ENCODE data around the gene BEX3. TPM values are rescaled to one million over a fixed set of nuclear protein-coding genes. Genes with fewer than 3 reads are reported as not detected.
"Not testable (repeated sequence)": the region's sequence is repeated elsewhere in the genome, so short reads cannot be mapped to it uniquely, and the experiment has no call there.

Gene BEX3
- total RNA-seq, 2 donors from 2014 or later, result 33.7 to 44.9 TPM

DNA sequence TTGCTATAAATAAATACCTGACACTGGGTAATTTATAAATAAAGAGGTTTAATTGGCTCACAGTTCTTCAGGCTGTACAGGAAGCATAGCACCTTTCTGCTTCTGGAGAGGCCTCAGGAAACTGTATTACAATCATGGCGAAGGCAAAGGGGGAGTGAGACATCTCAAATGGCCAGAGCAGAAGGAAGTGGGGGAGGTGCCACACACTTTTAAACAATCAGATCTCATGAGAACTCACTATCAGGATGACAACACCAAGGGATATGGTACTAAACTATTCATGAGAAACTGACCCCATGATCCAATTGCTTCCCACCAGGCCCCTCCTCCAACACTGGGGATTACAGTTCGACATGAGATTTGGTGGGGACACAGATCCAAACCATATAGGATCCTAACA, 31.7 kb upstream of the BEX3 start:
- TF ChIP-seq, protein P1, sequence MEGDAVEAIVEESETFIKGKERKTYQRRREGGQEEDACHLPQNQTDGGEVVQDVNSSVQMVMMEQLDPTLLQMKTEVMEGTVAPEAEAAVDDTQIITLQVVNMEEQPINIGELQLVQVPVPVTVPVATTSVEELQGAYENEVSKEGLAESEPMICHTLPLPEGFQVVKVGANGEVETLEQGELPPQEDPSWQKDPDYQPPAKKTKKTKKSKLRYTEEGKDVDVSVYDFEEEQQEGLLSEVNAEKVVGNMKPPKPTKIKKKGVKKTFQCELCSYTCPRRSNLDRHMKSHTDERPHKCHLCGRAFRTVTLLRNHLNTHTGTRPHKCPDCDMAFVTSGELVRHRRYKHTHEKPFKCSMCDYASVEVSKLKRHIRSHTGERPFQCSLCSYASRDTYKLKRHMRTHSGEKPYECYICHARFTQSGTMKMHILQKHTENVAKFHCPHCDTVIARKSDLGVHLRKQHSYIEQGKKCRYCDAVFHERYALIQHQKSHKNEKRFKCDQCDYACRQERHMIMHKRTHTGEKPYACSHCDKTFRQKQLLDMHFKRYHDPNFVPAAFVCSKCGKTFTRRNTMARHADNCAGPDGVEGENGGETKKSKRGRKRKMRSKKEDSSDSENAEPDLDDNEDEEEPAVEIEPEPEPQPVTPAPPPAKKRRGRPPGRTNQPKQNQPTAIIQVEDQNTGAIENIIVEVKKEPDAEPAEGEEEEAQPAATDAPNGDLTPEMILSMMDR (IDR thresholded peaks at IDR 0.05), result no peak
- Histone ChIP-seq H3K9ac (ENCODE audit: low read depth in 2 of 2, low read length in 2 of 2) (no peak overlapping the region), H3K27me3 (no peaks in the 10 kb centered on the region), H3K4me3 (no peak overlapping the region), H3K9me3 (no peaks in the 10 kb centered on the region), H3K36me3 (no peaks in the 10 kb centered on the region), H3K27ac (no peak overlapping the region), H3K4me1 (no peaks in the 10 kb centered on the region)
- no peak for DNase-seq
- intact Hi-C loops (cut with DNase I), result loop anchor here (5.0 kb wide), 1 partner anchor 118 kb away; no protein-coding TSS in a partner anchor

- no peaks in the 10 kb centered on the region for H3K9me3 ChIP-seq
- DNase-seq, result no peak
Observed at GRCh38 chrX:103347682-103348397, 28.5 kb upstream of the BEX3 start.

DNA sequence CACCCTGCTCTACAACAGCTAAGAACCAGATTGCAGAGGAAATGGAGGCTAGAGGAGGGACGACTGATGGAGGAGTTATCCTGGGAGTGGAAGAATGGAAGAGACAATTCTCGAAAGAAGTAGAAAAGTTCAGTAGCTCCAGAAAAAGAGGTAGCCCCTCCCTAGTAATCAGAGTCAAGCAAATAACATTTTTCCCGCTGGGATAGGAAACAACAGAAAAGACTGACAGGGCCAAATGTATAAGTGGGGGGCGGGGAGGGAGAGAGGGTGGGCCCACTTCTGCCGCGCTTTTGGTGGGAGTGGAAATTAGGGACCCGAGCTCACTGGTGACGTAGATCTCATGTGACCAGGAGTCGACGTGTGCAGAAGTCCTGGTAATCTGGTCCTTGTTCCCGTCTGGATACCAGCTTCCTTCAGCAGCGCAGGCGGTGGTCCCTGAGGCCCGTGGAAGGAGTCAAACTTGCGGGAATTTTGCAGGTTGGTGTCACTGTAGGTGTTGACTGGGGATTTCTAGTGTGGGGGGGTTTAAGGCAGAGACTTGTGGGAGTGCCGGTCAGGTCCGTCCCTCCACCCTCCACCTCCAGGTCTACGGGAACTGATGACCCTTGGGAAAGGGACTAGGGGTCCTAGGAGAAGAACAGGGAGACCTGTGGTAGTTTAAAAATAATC, 20.1 kb upstream of the BEX3 start, which contains the start of gene TCEAL9:
TSS of gene TCEAL9 (plus strand) at position 377 of the 669 bp plus-strand sequence. CDS start 1,179 bp downstream, outside the sequence.
- intact Hi-C loops (cut with DNase I), result no loop called here
- no peaks in the 10 kb centered on the region for H3K9me3 ChIP-seq
- TF ChIP-seq, protein P1 (IDR thresholded peaks at IDR 0.05), result no peak
- H3K27ac ChIP-seq, result peak within 1 kb of the TSS; percentile 77
- H3K4me1 ChIP-seq, result no peaks in the 10 kb centered on the region
- peak within 1 kb of the TSS; percentile 47 for H3K4me3 ChIP-seq
- peak within 1 kb of the TSS; percentile 86 to 87 for H3K9ac ChIP-seq (ENCODE audit: low read depth in 2 of 2, low read length in 2 of 2)
- no peaks in the 10 kb centered on the region for H3K27me3 ChIP-seq
- H3K36me3 ChIP-seq, result no peaks in the 10 kb centered on the region
- DNase-seq, result peak; percentile 64

More at GRCh38 chrX:103347682-103348397, 28.5 kb upstream of the BEX3 start:
- no peaks in the 10 kb centered on the region for H3K36me3 ChIP-seq
- TF ChIP-seq, protein P1 (IDR thresholded peaks at IDR 0.05), result no peak
- H3K27ac ChIP-seq, result no peak overlapping the region
- no peak overlapping the region for H3K4me3 ChIP-seq
- intact Hi-C loops (cut with DNase I), result no loop called here
- no peak overlapping the region for H3K9ac ChIP-seq (ENCODE audit: low read depth in 2 of 2, low read length in 2 of 2)
- H3K4me1 ChIP-seq, result no peaks in the 10 kb centered on the region
- H3K27me3 ChIP-seq, result no peaks in the 10 kb centered on the region

GRCh38 chrX:103356858-103357257, 19.5 kb upstream of the BEX3 start:
- no peaks in the 10 kb centered on the region for H3K4me1 ChIP-seq
- TF ChIP-seq, protein P1 (IDR thresholded peaks at IDR 0.05), result no peak
- H3K9ac ChIP-seq (ENCODE audit: low read depth in 2 of 2, low read length in 2 of 2), result peak overlapping the region; percentile 86 to 87
- H3K27me3 ChIP-seq, result no peaks in the 10 kb centered on the region
- DNase-seq, result peak; percentile 50
- intact Hi-C loops (cut with DNase I), result no loop called here
- peak overlapping the region; percentile 47 for H3K4me3 ChIP-seq
- peak overlapping the region; percentile 77 for H3K27ac ChIP-seq
- no peaks in the 10 kb centered on the region for H3K9me3 ChIP-seq
- no peaks in the 10 kb centered on the region for H3K36me3 ChIP-seq

DNA sequence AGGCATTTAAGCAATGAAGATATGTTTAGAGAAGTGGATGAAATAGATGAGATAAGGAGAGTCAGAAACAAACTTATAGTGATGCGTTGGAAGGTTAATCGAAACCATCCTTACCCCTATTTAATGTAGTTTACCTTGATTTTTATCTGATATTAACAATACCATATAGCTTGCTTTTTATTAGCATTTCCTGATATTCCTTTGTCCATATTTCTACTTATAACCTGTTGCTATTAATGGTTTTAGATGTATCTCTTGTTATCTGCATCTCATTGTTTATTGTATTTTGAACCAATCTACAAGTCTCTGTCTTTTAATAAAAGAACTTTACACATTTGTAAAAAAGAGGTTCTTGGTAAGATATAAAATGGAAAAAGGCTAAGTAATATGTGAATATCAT, 18.5 kb upstream of the BEX3 start:
- Histone ChIP-seq H3K36me3 (no peaks in the 10 kb centered on the region), H3K4me1 (no peaks in the 10 kb centered on the region), H3K27ac (no peak overlapping the region), H3K4me3 (no peak overlapping the region), H3K9me3 (no peaks in the 10 kb centered on the region), H3K27me3 (no peaks in the 10 kb centered on the region), H3K9ac (ENCODE audit: low read depth in 2 of 2, low read length in 2 of 2) (peak overlapping the region in 1 of 2 donors; percentile 51)
- TF ChIP-seq, protein P1 (IDR thresholded peaks at IDR 0.05), result no peak
- DNase-seq, result no peak
- intact Hi-C loops (cut with DNase I), result no loop called here

DNA sequence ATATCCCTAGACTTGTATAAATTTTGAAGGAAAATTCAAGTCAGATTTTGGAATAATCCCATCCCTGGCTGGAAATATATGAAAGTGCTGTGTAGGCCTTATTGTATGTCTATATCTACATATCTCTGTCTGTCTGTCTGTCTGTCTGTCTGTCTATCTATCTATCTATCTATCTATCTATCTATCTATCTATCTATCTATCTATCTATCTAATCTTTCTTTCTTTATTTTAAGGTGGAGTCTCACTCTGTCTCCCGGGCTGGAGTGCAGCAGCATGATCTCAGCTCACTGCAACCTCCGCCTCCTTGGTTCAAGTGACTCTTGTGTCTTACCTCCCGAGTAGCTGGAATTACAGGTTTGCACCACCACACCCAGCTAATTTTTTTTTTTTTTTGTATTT, 16.7 kb upstream of the BEX3 start:
- H3K9ac ChIP-seq (ENCODE audit: low read depth in 2 of 2, low read length in 2 of 2); H3K4me3 ChIP-seq; H3K4me1 ChIP-seq; H3K9me3 ChIP-seq; intact Hi-C loops (cut with DNase I); H3K27ac ChIP-seq; H3K27me3 ChIP-seq; H3K36me3 ChIP-seq; DNase-seq: not testable (repeated sequence)
